Testis (tissue), 2 donors: ENCODE measurements around the gene RAD51.

Experiments used
- CTCF ChIP-seq, 3 experiments: fragments of 450-650 bp in 2 of 3; fragments of 200-600 bp in 1 of 3; sonication (generic) in 1 of 3; IDR thresholded peaks; one replicate each; pipeline ENCODE4 v1.5.1; 2016 to 2019; ENCODE audit warnings: antibody characterized with exemption in 3 of 3, mild to moderate bottlenecking in 2 of 3, moderate library complexity in 1 of 3
- POLR2A ChIP-seq: fragments of 450-650 bp; IDR thresholded peaks from one replicate; pipeline ENCODE4 v1.6.1; 2017; ENCODE audit warnings: antibody characterized with exemption, mild to moderate bottlenecking, moderate library complexity

GRCh38 chr15:40747685-40748631 lies 53.0 kb downstream of the RAD51 start:
- TF ChIP-seq CTCF (IDR thresholded peaks at IDR 0.05) = no peak
- TF ChIP-seq POLR2A = no peak
